ENCODE data around the gene ZWILCH. TPM values are rescaled to one million over a fixed set of nuclear protein-coding genes. Genes with fewer than 3 reads are reported as not detected.
"Not testable (repeated sequence)": the region's sequence is repeated elsewhere in the genome, so short reads cannot be mapped to it uniquely, and the experiment has no call there.

Gene ZWILCH
- total RNA-seq, 1 experiment from 2014 or later: 9.2 TPM

- DNase-seq (ENCODE audit: low spot score): no peak
Observed at GRCh38 chr15:66486887-66487286, 18.2 kb upstream of the ZWILCH start.

- no peak for DNase-seq (ENCODE audit: low spot score)
Observed at GRCh38 chr15:66488525-66488924, 16.6 kb upstream of the ZWILCH start.

- no peak for DNase-seq (ENCODE audit: low spot score)
Observed at GRCh38 chr15:66489179-66489791, 15.8 kb upstream of the ZWILCH start.

DNA sequence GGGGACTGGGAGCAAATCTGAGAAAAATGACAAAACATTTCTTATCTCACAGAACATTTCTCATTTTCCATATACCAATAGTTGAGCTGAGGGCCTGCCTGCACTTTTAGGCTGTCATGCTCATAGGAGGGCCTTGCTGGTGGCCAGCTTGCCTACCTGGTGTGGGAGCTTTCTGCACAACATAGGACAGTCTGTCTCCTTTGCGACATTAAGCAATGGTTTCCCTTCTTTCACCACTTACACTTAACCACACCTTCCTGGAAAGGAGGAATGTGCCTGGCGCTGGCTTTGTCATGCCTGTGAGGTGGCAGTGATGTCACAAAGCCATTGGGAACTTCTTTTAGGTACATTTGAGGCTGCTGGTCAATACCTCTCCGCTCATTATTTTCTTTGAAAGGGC, 13.3 kb upstream of the ZWILCH start:
- DNase-seq (ENCODE audit: low spot score): no peak

GRCh38 chr15:66494262-66494661, 10.9 kb upstream of the ZWILCH start:
- no peak for DNase-seq (ENCODE audit: low spot score)

GRCh38 chr15:66496951-66497501, 8.1 kb upstream of the ZWILCH start:
- no peak for DNase-seq (ENCODE audit: low spot score)

DNA sequence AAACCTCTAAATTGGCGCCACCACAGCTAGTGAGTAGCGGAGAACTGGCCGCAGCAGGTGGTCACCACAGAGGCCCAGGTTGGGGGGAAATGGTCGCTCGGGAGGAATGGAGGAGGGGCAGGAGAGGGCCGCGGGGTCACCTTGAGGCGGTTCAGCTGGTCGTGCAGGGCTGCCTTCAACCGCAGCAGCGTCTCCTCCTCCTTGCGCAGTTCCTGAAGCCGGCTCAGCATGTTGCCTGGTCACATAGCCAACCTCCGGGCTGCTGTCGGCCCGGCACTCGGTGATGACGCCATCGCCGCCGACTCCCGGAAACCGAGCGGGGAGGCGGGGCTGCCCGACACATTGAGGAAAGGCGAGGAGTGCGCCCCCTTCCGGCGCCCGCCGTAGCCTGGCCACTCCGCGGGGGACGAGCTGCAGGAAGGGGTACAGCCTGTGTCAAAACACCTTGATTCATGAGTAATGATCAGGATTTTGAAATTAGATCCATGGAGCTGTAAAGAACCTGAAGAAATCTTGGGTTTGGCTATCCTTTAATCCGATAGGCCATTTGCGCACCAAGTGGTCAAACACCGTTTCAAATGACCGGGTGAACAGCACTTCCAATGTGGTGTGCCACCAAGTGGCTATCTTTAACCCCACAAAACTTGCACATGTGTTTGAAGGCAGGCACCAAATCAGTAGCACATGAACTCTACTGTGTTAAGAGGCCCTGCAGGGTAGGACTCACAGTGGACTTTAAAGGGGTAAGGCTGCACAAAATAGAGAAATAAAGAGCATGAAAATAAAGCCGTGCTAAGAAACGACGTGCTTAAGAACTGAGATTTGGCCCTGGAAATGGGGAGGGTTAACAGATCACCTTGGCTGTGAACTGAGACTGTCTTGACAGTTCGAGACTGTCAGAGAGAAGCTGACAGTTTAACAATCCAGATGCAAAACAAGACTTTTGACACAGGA, 7.3 kb upstream of the ZWILCH start, which contains the start of gene SNAPC5:
SNAPC5 (minus strand) TSS at position 261 of the 954 bp plus-strand sequence; CDS start at position 230, 31 bp downstream.
- peak; percentile 99 for DNase-seq (ENCODE audit: low spot score)

DNA sequence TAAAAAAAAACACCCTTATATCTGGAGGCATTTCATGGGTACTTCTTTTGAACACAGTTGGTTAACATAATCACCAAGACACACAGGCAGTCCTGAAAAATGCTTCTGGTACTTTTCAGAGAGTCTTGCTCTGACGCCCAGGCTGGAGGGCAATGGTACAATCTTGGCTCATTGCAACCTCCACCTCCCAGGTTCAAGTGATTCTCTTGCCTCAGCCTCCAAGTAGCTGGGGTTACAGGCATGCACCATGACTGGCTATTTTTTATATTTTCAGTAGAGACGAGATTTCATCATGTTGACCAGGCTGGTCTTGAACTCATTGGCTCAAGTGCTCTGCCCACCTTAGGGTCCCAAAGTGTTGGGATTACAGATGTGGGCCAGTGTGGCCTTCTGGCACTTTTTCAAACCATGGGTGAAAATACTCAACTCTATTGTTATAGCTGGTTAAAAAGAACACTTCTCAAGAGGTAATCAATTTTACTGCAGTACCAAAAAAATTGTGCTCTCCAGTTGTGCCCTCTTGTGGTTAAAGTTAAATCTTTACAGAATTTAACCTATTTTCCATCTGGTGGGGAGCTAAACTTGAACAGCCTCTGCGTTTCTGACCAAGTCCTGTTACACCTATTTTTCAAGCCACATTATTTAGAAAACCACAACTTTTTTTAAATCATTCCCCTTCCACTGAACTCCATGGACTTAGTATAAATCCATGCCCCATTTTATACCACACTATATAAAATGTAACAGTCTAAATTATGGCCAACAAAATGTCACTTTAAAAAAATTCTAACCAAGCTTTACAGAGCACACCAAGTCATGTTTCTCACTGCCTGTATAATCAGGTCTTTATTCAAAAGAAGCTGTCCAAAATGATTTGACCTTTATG, 6.4 kb upstream of the ZWILCH start:
- DNase-seq (ENCODE audit: low spot score): peak; percentile 41

DNA sequence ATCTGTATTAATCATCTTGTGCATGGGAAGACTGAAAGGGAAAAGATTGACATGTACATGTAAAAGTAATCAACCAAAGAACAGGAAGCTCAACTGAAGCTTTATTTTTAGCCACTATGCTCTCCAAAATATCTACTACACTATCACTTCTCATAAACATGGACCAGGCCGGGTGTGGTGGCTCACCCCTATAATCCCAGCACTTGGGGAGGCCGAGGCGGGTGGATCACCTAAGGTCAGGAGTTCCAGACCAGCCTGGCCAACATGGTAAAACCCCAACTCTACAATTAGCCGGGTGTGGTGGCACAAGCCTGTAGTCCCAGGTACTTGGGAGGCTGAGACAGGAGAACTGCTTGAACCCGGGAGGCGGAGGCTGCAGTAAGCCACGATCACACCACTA, 4.8 kb upstream of the ZWILCH start:
- not testable (repeated sequence) for DNase-seq (ENCODE audit: low spot score)

DNA sequence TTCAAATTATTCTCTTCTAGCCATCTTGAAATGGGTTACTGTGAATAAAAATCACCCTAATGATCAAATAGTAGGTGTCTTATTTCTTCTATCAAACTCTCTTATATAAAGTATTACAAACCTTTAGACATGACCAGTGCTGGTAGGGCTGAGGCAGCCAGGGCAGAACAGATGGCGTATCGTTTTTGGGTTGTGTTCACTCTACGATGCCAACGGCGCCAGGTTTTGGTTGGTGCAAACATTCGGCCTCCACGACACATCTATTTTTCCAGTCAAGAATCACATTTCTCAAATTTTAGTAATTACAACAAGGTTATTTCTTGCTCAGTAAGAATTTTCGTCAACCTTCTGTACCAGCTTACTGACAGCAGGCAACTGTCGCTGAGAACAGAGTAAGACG, 2.6 kb upstream of the ZWILCH start:
- no peak for DNase-seq (ENCODE audit: low spot score)

- peak; percentile 42 for DNase-seq (ENCODE audit: low spot score)
Observed at GRCh38 chr15:66503041-66503648, 2.0 kb upstream of the ZWILCH start.

DNA sequence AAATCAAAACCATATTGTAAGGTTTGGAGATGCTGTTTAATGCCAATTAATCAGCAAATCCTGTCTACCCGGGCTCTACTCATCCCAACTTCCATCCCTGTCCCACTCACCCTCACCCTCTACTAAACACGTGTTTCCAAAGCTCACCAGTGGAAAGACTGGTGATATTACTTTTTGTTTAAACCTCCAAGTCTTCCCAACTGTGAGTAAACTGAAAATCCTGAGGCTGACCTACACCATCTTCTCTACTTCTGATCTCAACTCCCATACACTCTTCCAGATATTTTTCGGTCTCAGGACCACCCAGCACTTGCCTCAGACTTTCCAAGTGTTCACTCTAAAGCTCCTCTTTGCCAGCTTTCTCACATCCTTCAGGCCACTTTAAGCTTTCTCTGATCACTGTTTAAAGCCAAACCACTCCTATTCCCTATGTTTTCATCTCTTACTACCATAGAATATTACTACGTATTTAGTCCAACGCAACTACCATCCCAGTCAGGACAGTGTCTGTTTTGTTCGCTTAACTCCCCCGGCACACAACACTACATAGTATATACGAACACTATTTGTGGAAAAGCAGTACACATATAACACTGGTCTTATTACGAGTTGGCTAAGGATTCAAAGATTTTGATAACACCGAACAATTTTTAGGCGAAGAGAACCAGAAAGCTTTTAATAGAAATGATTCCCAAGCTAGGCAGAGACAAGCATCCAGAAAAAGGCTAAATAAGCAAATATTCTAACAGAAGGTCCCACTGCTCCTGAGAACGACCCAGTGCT, 1.2 kb upstream of the ZWILCH start:
- DNase-seq (ENCODE audit: low spot score): peak; percentile 44

DNA sequence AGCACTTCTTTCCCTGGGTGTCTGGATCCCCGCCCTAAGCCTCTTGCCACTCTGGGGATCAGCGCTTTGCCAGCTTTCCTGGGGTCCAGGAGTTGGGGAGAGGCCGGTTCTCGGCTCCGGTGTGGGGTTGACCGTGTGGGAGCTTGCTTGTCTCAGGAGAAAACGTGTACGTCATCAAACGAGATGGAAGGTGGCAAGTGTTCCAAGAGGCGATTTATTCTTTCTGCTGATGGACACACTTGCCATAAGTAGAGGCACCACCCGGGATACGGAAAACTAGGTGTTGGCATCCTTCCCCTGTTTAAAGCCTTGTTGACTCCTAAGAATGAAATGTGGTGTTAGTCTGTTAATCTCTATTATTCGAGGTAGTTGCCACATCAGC, 295 bp downstream of the ZWILCH start:
- no peak for DNase-seq (ENCODE audit: low spot score)

DNA sequence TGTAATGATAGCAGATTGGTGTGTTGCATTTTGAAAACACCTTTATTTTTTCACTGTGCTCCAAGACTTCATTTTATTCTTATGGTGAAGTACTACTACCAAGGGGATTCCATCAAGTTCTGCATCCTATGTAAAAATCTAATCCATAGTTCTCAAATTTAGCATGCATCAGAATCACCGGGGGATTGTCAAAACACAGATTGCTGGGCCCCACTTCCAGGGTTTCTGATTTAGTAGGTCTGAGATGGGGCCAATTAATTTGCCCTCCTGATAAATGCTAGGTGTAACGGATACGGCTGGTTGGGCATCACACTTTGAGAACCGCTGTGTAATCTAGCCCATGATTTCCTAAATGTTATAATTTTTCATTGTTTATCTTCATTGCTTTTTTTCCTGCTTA, 692 bp downstream of the ZWILCH start:
- no peak for DNase-seq (ENCODE audit: low spot score)

DNA sequence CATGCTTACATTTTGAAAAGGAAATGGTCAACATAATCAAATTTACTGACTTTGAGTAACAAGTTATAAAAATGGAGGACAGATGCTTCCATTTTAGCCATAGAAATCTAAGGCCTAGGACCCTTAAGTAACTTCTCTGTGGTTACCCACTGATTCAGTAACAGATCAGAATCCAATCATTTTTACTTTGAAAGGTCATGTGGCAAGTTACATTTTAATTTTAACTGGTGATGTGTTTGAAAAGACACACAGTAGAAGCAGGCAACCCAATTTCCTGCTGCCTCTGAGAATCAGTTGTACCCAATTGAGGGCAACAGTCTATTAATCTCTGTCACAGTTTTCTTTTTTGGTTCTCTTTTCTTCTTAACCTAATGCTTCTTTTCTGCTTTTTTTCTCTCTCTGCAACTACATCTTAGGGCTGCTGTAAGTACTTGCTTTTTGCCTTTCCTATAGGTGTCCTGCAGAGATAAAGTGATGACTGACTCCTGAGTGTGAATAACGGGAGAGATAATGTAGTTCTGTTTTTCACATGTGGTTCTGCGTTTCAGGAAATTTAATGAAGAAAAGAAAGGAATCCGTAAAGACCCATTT, 3.3 kb downstream of the ZWILCH start:
- DNase-seq (ENCODE audit: low spot score): no peak

DNA sequence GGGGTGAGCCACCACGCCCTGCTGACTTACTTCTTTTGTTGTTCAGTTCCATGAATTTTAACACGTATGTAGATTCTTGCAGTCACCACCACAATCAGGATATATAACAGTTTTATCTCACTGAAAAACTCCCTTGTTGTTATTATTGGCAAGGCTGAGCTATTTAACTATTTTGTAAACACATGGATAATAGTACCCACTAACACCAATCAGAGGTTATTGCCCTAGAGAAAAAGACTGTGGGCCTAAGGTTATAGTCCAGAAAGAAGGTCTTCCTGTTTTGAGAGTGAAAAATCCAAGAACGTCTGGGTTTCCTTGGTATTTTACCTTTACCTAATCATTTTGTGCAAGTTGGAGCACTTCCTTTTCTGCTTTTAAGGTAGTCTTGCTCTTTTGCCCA, 9.5 kb downstream of the ZWILCH start:
- DNase-seq (ENCODE audit: low spot score): no peak

- no peak for DNase-seq (ENCODE audit: low spot score)
Observed at GRCh38 chr15:66515901-66516322, 10.8 kb downstream of the ZWILCH start.

DNA sequence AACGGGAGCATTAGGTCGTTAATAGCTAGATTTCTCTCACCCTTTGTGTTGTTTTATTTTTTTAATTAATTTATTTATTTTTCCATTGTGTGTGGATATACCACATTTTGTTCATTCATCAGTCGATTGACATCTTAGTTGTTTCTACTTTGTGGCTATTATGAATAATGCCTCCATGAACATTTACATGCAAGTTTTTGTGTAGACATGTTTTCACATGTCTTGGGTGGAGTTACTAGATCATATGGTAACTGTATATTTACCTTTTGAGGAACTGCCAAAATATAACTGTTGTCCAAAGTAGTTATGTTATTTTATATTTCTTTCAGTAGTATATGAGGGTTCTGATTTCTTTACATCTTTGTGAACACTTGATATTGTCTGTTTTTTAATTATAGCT, 18.8 kb downstream of the ZWILCH start:
- no peak for DNase-seq (ENCODE audit: low spot score)

DNA sequence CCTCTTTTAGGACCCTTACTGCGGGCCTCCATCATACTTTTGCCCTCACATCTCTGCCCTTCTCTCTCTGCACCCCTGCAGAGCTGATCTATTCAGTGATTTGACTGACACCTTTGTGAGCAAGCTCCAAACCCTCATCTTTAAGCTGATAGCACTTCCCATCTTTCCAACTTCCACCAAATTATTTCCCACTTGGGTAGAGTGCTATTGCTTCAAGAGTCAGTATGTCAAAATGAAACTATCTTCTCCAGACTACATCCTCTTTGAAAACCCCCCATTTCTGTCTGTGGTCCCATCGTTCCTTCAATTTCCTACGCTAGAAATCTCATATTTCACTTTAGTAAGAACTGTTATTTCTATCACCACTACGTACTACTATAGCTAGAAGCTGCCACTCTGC, 19.7 kb downstream of the ZWILCH start:
- no peak for DNase-seq (ENCODE audit: low spot score)

DNA sequence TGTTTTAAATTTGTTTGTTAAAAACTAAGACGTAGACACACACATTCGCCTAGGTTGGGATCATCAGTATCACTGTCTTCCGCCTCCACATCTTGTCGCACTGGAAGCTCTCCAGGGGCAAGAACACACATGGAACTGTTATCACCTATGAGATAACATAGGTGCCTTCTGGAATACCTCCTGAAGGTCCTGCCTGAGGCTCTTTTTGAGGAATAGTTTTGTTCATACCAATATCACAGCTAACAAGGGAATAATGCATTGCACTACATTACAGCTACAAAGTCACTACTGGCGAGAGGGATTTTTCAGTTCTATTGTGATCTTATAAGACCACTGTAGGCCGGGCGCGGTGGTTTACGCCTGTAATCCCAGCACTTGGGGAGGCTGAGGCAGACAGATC, 29.9 kb downstream of the ZWILCH start:
- no peak for DNase-seq (ENCODE audit: low spot score)

Measured in HT-29 (cell line).